Inflammatory macrophage (primary cell): Measurements from ENCODE around the gene COBL.

Experiments
- DNase-seq, 2 donors: peaks; one replicate each; pipeline ENCODE4 v3.0.0-alpha.2; 2020 to 2022

Gene COBL

GRCh38 chr7:51301806-51302205, 14.8 kb downstream of the COBL start:
- no peak for DNase-seq

GRCh38 chr7:51300762-51301674, 15.6 kb downstream of the COBL start:
- no peak for DNase-seq

- DNase-seq, result no peak
Measured at GRCh38 chr7:51299391-51300133, 17.0 kb downstream of the COBL start.

GRCh38 chr7:51298912-51299311, 17.7 kb downstream of the COBL start:
- no peak for DNase-seq

GRCh38 chr7:51297986-51298385, 18.6 kb downstream of the COBL start:
- DNase-seq, result no peak

GRCh38 chr7:51295440-51296245, 21.0 kb downstream of the COBL start:
- no peak for DNase-seq

GRCh38 chr7:51292596-51292995, 24.0 kb downstream of the COBL start:
- DNase-seq, result no peak

- no peak for DNase-seq
Measured at GRCh38 chr7:51290702-51291540, 25.7 kb downstream of the COBL start.

GRCh38 chr7:51290304-51290637, 26.3 kb downstream of the COBL start:
- no peak for DNase-seq

GRCh38 chr7:51289623-51290303, 26.8 kb downstream of the COBL start:
- DNase-seq, result no peak

GRCh38 chr7:51288896-51289622, 27.6 kb downstream of the COBL start:
- no peak for DNase-seq

GRCh38 chr7:51286401-51286800, 30.2 kb downstream of the COBL start:
- no peak for DNase-seq

GRCh38 chr7:51280156-51280555, 36.5 kb downstream of the COBL start:
- no peak for DNase-seq

- no peak for DNase-seq
Measured at GRCh38 chr7:51279391-51280023, 37.1 kb downstream of the COBL start.

GRCh38 chr7:51278797-51279196, 37.8 kb downstream of the COBL start:
- DNase-seq, result no peak

GRCh38 chr7:51276967-51277366, 39.6 kb downstream of the COBL start:
- no peak for DNase-seq

- DNase-seq, result no peak
Measured at GRCh38 chr7:51276091-51276605, 40.5 kb downstream of the COBL start.

- no peak for DNase-seq
Measured at GRCh38 chr7:51275532-51275931, 41.1 kb downstream of the COBL start.

GRCh38 chr7:51274955-51275354, 41.7 kb downstream of the COBL start:
- DNase-seq, result no peak

- DNase-seq, result no peak
Measured at GRCh38 chr7:51274001-51274400, 42.6 kb downstream of the COBL start.
